GM18526 (cell line): ENCODE measurements around the gene ATP2B3.
A peak's percentile ranks its signal among the peaks of the same experiment; 100 is the strongest.

Experiments
- POLR2A ChIP-seq: IDR thresholded peaks from 3 replicates; pipeline ENCODE4 v1.6.1; 2011; ENCODE audit not compliant: insufficient read length; ENCODE audit errors: extremely low read depth

The ATP2B3 gene

DNA sequence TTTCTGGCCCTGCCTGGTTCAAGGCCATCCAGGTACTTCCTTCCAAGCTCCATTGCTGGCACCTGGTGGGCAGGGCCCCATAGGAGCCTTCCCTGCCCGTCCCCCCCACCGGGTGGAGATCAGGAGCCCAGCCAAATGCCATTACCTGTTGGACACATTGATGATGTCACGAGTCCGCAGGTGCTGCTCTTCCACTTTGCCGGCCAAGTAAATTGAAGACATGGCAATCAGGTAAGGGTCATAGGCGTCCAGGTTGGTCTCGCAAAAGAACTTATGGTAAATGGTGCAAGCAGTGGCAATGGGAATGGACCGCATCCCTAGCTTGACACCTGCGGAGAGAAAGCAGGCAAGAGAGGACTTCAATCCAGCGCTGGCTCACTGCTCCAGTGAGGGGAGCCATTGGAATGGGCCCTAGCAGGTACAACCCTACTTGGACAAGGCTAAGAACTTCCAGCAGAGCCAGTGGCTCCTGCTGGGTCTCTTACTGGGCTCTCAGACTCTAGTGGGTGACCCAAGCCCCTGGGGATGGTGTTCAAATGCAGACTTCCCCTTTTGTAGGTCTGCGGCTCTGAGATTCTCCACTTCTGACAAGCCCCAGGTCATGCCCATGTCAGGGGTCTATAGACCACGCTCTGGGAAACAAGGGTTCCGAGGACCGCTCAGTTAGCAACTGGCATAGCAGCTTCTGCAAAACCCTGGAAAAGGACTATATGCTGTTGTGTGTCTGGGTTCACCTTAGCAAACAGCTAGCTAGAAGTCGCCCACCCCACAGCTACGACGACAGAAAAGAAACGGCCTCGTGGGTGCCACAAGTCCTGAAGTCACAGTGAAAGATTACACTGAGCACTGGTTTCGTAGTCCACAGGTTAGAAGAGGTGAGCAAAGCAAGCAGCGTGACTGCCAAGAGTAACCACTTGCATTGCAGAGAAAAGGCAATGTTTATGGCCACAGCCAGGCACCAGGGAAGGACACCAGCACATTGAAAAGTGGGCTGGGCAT, 78.7 kb downstream of the ATP2B3 start:
- TF ChIP-seq POLR2A: no peak

- no peak for TF ChIP-seq POLR2A
These were observed 79.7 kb downstream of the ATP2B3 start for GRCh38 chrX:153596981-153597750.

DNA sequence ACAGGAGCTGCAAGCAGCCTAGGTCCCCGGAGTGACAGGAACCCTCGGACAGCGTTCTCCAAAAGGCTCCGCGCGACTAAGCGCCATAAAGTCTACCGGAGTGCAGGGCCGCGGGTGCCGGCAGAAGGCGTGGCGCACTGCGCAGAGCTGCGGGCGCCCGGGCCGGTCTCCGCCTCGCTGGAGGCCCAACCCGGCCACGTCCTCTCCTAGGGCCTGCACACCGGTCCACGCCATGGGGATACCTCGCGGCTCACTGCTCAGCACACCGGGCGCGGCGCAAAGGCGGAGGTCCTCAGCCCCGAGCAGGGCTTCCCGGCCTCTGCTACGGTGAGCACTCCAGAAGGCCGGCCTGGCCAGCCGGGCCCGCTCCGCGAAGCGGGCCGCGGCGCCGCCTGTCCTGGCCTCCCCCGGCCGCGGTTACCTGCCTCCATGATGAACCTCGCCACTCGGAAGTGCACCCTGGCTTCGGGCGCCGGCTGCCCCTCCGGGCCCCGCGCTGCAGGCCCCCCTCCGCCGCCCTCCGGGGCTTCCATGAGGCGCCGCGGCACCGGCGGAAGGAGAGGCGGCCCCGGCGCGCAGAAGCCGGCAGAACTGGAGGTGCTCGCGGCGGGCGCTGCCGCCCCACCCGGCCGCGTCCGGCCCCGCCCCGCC, 81.2 kb downstream of the ATP2B3 start, which contains the start of gene CCNQ:
Gene CCNQ (minus strand): TSS at position 599 of the 651 bp plus-strand sequence. CDS start 66 bp downstream, at position 533.
- peak; percentile 52 for TF ChIP-seq POLR2A

GRCh38 chrX:153599192-153600031, 82.0 kb downstream of the ATP2B3 start:
- no peak for TF ChIP-seq POLR2A

DNA sequence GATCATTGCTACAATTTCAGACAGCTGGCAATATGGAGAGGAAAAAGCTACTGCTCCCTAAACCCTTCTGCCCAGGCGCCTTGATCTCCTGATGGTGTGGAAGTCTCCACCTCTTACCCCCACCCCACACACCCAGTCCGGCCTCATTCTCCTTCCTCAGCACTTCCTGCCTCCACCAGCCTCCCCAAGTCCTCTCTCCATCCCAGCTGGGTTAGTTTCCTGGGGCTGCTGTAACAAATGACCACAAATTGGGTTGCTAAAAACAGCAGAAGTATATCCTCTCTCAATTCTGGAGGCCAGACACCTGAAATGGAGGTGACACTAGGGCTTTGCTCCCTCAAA, 82.6 kb downstream of the ATP2B3 start:
- TF ChIP-seq POLR2A: no peak

DNA sequence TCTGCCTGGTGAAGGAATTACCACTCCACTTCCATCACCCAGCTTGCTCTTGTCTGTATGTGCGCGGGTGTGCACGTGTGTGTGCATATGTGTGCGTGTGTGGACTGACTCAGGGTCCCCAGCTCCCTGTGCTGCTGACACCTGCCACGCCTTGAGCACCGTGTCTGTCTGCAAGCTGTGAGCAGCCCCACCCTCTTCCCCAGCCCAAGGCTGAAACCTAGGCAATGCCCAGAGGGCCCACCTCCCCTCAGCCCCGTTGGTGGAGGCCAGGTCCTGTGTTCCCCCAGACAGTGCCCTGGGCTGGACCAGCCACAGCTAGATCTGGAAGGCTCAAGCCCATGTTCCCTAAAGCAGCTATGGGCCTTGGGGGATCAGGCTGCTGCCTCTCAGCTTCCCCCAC, 83.5 kb downstream of the ATP2B3 start:
- no peak for TF ChIP-seq POLR2A

DNA sequence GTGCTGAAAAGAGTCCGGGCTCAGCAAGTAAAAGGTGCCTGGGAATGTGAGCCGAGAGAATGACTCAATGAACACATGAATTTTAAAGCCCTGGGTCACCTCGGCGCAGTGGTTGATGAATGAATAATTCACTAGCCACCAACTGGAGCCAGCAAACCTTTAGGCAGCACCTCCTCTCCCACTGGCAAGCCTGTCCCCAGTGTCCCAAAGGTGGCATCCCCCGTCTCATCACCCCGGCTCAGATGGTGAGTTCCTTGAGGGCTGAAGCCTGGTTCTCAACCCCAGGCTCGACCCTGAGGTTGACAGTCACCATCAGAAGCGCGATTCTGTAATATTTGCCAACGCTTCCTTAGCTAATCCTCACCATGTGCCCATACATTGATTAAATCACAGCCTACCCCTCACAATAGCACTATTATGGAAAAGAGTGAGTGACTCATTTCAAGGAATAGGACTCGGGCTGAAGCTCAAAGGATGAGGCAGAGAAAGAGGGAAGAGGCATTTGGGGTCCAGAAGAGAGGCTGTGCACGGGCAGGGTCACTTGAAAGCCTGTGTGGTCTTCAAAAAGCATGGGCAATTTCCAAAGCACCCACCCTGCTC, 84.2 kb downstream of the ATP2B3 start:
- no peak for TF ChIP-seq POLR2A

- TF ChIP-seq POLR2A: no peak
These were observed 85.2 kb downstream of the ATP2B3 start for GRCh38 chrX:153602601-153603000.

DNA sequence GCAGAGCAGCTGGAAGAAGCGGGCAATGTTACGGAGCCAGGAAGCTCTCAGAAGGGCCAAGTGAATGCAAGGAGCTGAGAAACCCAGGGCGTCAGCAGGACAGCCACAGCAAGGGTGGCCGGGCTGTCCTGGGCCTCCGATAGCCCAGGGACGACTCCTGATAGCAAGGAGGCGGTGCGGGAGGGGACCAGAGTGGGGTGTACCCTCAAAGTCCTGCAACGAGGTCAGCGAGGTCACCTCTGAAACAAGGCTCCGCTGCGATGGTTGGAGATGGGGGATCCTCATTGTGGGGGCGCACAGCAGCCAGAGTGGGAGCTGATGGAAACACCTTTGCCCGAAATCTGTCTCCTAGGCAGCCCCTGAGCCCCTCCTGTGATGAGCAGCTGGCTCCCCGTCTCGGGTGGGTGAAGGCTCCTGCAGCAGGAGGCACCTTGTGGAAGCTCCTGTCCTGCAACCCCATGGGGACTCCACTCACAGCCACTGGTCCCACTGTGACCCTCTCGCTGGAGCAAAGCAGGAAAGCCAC, 85.8 kb downstream of the ATP2B3 start:
- TF ChIP-seq POLR2A: no peak

- TF ChIP-seq POLR2A: no peak
These were observed 89.1 kb downstream of the ATP2B3 start for GRCh38 chrX:153606503-153606902.

- no peak for TF ChIP-seq POLR2A
These were observed 90.9 kb downstream of the ATP2B3 start for GRCh38 chrX:153608376-153608775.

- TF ChIP-seq POLR2A: no peak
These were observed 91.4 kb downstream of the ATP2B3 start for GRCh38 chrX:153608806-153609205.

GRCh38 chrX:153609917-153610835, 92.7 kb downstream of the ATP2B3 start:
- no peak for TF ChIP-seq POLR2A

DNA sequence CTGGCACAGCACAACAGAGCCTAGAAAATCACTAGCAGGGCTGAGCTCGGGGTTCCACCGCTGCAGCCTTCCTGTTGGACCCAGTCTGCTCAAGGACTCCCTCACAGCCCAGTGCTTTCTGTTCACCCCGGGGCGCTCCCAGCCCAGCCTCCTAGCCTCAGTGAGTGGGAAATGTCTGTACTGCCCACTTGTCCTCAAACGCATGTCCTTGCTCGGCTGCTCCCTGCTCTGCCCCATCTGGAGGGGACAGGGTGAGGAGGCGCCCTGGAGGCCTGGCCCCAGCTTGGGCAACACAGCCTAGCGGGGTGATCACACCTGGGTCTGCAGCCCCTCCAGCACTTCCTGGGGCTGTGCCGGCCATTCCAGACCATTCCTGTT, 93.4 kb downstream of the ATP2B3 start:
- TF ChIP-seq POLR2A: no peak
